ENCODE results near the gene C3AR1.
"Not testable (repeated sequence)": the region's sequence is repeated elsewhere in the genome, so short reads cannot be mapped to it uniquely, and the experiment has no call there.

Gene C3AR1

GRCh38 chr12:8027856-8028255 is 38.3 kb downstream of the C3AR1 start:
- DNase-seq (ENCODE audit: low spot score): no peak

GRCh38 chr12:8026291-8026900 is 39.8 kb downstream of the C3AR1 start:
- peak; percentile 99 for DNase-seq (ENCODE audit: low spot score)

- DNase-seq (ENCODE audit: low spot score): no peak
Measured at GRCh38 chr12:8018666-8019581, 47.2 kb downstream of the C3AR1 start.

GRCh38 chr12:8018213-8018612 is 47.9 kb downstream of the C3AR1 start:
- DNase-seq (ENCODE audit: low spot score): not testable (repeated sequence)

GRCh38 chr12:8014836-8015235 is 51.3 kb downstream of the C3AR1 start:
- no peak for DNase-seq (ENCODE audit: low spot score)

- DNase-seq (ENCODE audit: low spot score): no peak
Measured at GRCh38 chr12:8012651-8013309, 53.4 kb downstream of the C3AR1 start.

DNA sequence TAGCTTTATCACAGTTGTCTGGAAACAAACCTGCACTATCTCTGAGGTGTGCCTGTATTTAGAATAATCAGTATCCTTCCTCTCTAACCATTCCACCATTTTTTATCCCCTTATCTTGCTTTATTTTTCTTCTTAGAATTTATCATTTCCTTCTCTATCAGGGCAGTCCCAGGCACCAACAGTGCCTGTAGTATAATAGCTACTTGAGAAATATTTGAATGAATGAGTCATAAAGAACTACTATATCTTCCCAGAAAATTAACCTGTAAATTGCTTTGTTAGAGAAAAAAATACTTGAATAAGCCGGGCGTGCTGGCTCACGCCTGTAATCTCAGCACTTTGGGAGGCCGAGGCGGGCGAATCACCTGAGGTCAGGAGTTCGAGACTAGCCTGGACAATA is 54.8 kb downstream of the C3AR1 start:
- no peak for DNase-seq (ENCODE audit: low spot score)
